ENCODE data around the gene TNFSF11.

TNFSF11 gene

GRCh38 chr13:42649141-42649540, 75.2 kb downstream of the TNFSF11 start:
- no peak for TF ChIP-seq CTCF (IDR thresholded peaks at IDR 0.05)
- no peaks in the 10 kb centered on the region for H3K4me1 ChIP-seq (ENCODE audit: control insufficient read depth in 1 of 2, insufficient read depth in 1 of 2, low read depth in 1 of 2, low read length in 1 of 2)
- H3K4me3 ChIP-seq (ENCODE audit: low read depth in 1 of 2, low read length in 1 of 2) = no peak overlapping the region
- no peaks in the 10 kb centered on the region for H3K27me3 ChIP-seq
- H3K36me3 ChIP-seq = no peaks in the 10 kb centered on the region
- H3K9me3 ChIP-seq = no peaks in the 10 kb centered on the region
- no peak overlapping the region for H3K27ac ChIP-seq

GRCh38 chr13:42649831-42650230, 75.9 kb downstream of the TNFSF11 start:
- TF ChIP-seq CTCF (IDR thresholded peaks at IDR 0.05) = no peak
- Histone ChIP-seq H3K4me1 (ENCODE audit: control insufficient read depth in 1 of 2, insufficient read depth in 1 of 2, low read depth in 1 of 2, low read length in 1 of 2) (no peaks in the 10 kb centered on the region), H3K9me3 (no peaks in the 10 kb centered on the region), H3K27me3 (no peaks in the 10 kb centered on the region), H3K4me3 (ENCODE audit: low read depth in 1 of 2, low read length in 1 of 2) (no peak overlapping the region), H3K27ac (no peak overlapping the region), H3K36me3 (no peaks in the 10 kb centered on the region)

GRCh38 chr13:42650506-42650905, 76.6 kb downstream of the TNFSF11 start:
- TF ChIP-seq CTCF (IDR thresholded peaks at IDR 0.05) = no peak
- H3K27ac ChIP-seq = no peak overlapping the region
- H3K4me3 ChIP-seq (ENCODE audit: low read depth in 1 of 2, low read length in 1 of 2) = no peak overlapping the region
- H3K36me3 ChIP-seq = no peaks in the 10 kb centered on the region
- H3K27me3 ChIP-seq = no peaks in the 10 kb centered on the region
- H3K4me1 ChIP-seq (ENCODE audit: control insufficient read depth in 1 of 2, insufficient read depth in 1 of 2, low read depth in 1 of 2, low read length in 1 of 2) = no peaks in the 10 kb centered on the region
- no peaks in the 10 kb centered on the region for H3K9me3 ChIP-seq

- TF ChIP-seq CTCF (IDR thresholded peaks at IDR 0.05) = no peak
These were observed 78.1 kb downstream of the TNFSF11 start for GRCh38 chr13:42651936-42652641.

GRCh38 chr13:42652642-42653415, 78.9 kb downstream of the TNFSF11 start:
- no peak for TF ChIP-seq CTCF (IDR thresholded peaks at IDR 0.05)
- Histone ChIP-seq H3K4me1 (ENCODE audit: control insufficient read depth in 1 of 2, insufficient read depth in 1 of 2, low read depth in 1 of 2, low read length in 1 of 2) (no peaks in the 10 kb centered on the region), H3K4me3 (ENCODE audit: low read depth in 1 of 2, low read length in 1 of 2) (no peak overlapping the region), H3K9me3 (no peaks in the 10 kb centered on the region), H3K27ac (no peak overlapping the region), H3K36me3 (no peaks in the 10 kb centered on the region), H3K27me3 (no peaks in the 10 kb centered on the region)

More at GRCh38 chr13:42651936-42652641, 78.1 kb downstream of the TNFSF11 start:
- H3K27me3 ChIP-seq = no peaks in the 10 kb centered on the region
- no peak overlapping the region for H3K27ac ChIP-seq
- no peaks in the 10 kb centered on the region for H3K4me1 ChIP-seq (ENCODE audit: control insufficient read depth in 1 of 2, insufficient read depth in 1 of 2, low read depth in 1 of 2, low read length in 1 of 2)
- H3K4me3 ChIP-seq (ENCODE audit: low read depth in 1 of 2, low read length in 1 of 2) = no peak overlapping the region
- H3K9me3 ChIP-seq = no peaks in the 10 kb centered on the region
- H3K36me3 ChIP-seq = no peaks in the 10 kb centered on the region
